PFSK-1 (cell line): Measurements from ENCODE around the gene ITPRIP.

Experiments used
- FOXP2 ChIP-seq: optimal IDR thresholded peaks from 2 replicates; pipeline ENCODE3; 2011; ENCODE audit warnings: borderline replicate concordance, control low read depth, inconsistent platforms; ENCODE audit not compliant: insufficient read depth; ENCODE audit errors: extremely low read length, extremely low read depth
- POLR2AphosphoS5 ChIP-seq: IDR thresholded peaks from 2 replicates; pipeline ENCODE4 v1.6.1; 2012; ENCODE audit warnings: low read depth, mild to moderate bottlenecking, control low read depth, low read length, moderate library complexity
- SIN3A ChIP-seq: IDR thresholded peaks from 2 replicates; pipeline ENCODE4 v1.6.1; 2012; ENCODE audit warnings: mild to moderate bottlenecking, low read length, moderate library complexity, borderline replicate concordance; ENCODE audit not compliant: insufficient read depth
- TAF1 ChIP-seq: IDR thresholded peaks from 2 replicates; pipeline ENCODE4 v1.6.1; 2012; ENCODE audit warnings: low read length, control low read depth, borderline replicate concordance; ENCODE audit not compliant: insufficient read depth
- TF ChIP-seq, protein P1 (sequence below), 2 experiments: IDR thresholded peaks; 2 replicates each; pipeline versions ENCODE4 v1.6.1 to v1.8.0; 2011 to 2012; ENCODE audit warnings: low read depth in 2 of 2, low read length in 2 of 2, control low read depth in 1 of 2, inconsistent platforms in 1 of 2, mild to moderate bottlenecking in 1 of 2, moderate library complexity in 1 of 2; ENCODE audit not compliant: insufficient read depth in 1 of 2

ITPRIP gene

DNA sequence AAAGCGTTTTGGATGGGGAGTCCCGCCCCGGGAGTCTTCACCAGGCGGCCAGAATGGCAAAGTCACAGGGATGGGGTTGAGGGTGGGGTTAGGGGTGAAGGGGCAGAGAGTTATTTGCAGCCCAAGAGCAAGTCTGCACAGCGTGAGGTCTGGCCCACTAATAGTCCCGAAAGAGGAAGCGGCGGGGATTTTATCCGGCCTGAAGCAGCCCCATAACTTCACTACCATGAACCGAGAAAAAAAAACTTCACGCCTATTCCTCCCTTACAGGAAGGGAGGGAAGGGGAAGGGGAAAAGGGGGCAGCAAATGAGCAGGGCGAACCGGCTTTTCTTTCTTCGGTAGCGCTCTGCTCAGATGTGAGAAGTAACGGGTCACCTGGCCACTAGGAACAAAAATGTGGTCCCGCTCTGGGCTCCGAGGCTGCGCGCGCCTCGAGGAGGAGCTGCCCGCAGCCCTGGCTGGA, 712 bp downstream of the ITPRIP start:
- TF ChIP-seq POLR2AphosphoS5: no peak
- TF ChIP-seq FOXP2: no peak
- no peak for TF ChIP-seq TAF1
- TF ChIP-seq, protein P1, sequence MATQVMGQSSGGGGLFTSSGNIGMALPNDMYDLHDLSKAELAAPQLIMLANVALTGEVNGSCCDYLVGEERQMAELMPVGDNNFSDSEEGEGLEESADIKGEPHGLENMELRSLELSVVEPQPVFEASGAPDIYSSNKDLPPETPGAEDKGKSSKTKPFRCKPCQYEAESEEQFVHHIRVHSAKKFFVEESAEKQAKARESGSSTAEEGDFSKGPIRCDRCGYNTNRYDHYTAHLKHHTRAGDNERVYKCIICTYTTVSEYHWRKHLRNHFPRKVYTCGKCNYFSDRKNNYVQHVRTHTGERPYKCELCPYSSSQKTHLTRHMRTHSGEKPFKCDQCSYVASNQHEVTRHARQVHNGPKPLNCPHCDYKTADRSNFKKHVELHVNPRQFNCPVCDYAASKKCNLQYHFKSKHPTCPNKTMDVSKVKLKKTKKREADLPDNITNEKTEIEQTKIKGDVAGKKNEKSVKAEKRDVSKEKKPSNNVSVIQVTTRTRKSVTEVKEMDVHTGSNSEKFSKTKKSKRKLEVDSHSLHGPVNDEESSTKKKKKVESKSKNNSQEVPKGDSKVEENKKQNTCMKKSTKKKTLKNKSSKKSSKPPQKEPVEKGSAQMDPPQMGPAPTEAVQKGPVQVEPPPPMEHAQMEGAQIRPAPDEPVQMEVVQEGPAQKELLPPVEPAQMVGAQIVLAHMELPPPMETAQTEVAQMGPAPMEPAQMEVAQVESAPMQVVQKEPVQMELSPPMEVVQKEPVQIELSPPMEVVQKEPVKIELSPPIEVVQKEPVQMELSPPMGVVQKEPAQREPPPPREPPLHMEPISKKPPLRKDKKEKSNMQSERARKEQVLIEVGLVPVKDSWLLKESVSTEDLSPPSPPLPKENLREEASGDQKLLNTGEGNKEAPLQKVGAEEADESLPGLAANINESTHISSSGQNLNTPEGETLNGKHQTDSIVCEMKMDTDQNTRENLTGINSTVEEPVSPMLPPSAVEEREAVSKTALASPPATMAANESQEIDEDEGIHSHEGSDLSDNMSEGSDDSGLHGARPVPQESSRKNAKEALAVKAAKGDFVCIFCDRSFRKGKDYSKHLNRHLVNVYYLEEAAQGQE (IDR thresholded peaks at IDR 0.05; ENCODE audit: insufficient read depth in 1 of 2, low read depth in 2 of 2, low read length in 2 of 2): no peak
- TF ChIP-seq SIN3A: no peak

DNA sequence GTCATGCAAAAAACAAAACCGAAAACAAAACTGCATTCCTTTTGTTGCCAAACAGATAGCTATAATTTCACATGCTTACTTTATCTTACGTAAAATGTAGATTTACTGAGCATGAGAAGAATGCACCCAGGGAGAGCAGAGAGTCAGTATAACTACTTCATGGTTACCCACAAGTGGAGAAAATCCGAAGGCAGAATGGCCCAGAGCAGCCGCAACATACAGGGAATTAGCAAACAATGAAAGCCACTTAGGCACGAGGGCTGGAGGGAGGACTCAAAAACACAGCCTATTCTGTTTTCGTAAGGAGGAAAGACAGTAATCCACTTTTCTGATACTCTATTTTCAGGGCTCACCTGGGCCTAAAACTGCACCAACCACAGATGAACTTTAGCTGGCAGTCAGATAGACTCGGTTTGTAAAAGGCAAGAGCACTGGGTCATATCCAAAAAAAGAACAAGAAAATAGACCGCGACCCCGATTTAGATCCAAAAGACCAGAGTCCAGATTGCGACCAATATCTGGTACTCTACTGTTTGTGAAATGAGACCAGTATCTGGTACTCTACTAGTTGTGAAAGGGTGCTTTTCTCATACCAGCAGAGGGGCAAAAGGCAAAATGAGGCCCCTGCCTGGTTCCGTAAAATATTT, 1.3 kb downstream of the ITPRIP start:
- TF ChIP-seq POLR2AphosphoS5 (no peak), FOXP2 (no peak), SIN3A (no peak), TAF1 (no peak)
- TF ChIP-seq, protein P1 (IDR thresholded peaks at IDR 0.05; ENCODE audit: insufficient read depth in 1 of 2, low read depth in 2 of 2, low read length in 2 of 2): no peak

DNA sequence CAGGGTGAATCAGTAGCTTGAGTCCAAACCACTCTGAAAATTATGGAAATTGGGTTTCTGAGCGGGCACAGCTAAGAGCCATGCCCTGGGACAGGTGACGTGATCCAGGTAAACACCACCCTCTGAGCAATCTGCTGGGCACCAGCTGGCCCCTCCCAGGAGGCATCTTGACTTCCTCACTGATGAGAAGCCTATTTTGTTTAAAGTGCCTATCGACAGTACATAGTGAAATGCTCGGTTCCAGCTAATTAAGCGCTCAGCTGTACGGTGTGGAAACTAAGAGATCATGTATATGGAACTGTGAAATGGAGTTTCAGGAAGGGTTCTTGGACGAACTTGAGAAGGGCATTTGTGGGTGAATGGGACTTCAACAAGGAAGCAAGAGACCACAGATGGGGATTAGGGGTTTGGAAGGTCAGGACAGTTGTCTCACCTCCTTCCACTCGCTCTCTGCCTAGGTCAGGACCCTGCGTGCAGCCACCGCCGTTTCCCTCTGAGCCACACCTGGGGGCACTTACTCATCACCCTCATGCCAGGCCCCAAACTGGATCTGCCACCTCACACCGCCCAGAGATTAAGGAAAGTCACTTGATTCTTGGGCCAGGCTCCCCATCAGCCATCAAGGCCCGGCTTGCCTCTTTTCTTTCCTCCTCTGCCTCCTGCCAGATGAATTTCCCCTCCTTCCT, 3.2 kb downstream of the ITPRIP start:
- TF ChIP-seq TAF1 (no peak), FOXP2 (no peak), POLR2AphosphoS5 (no peak), SIN3A (no peak)
- TF ChIP-seq, protein P1 (IDR thresholded peaks at IDR 0.05; ENCODE audit: insufficient read depth in 1 of 2, low read depth in 2 of 2, low read length in 2 of 2): no peak

DNA sequence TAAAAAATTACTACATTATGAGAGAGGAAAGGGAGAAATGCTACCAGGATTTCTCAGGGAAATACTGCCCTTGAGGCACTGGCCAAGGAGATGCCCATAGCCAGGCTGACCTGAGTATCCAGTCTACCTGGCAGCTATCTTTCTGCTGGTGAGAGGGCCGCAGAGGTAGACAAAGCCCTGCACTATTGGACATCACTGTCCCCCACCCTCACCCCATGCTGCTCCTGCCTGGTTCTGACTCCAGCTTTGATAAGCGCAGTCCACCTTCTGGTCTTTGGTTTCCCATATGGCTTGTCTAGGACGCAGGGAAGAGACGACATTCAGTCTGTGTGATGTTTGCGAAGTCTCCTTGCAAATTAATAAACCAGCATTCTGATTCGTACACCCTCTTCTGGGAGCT, 3.7 kb downstream of the ITPRIP start:
- TF ChIP-seq, protein P1 (IDR thresholded peaks at IDR 0.05; ENCODE audit: insufficient read depth in 1 of 2, low read depth in 2 of 2, low read length in 2 of 2): no peak
- TF ChIP-seq SIN3A (no peak), POLR2AphosphoS5 (no peak), TAF1 (no peak), FOXP2 (no peak)
